Superior temporal gyrus (tissue), 1 donor: ENCODE measurements around the gene PIN1.
"Not testable (repeated sequence)": the region's sequence is repeated elsewhere in the genome, so short reads cannot be mapped to it uniquely, and the experiment has no call there.

Experiments
- DNase-seq: peaks from one replicate; pipeline ENCODE4 v3.0.0-alpha.2; 2016; ENCODE audit errors: extremely low spot score

PIN1 gene

DNA sequence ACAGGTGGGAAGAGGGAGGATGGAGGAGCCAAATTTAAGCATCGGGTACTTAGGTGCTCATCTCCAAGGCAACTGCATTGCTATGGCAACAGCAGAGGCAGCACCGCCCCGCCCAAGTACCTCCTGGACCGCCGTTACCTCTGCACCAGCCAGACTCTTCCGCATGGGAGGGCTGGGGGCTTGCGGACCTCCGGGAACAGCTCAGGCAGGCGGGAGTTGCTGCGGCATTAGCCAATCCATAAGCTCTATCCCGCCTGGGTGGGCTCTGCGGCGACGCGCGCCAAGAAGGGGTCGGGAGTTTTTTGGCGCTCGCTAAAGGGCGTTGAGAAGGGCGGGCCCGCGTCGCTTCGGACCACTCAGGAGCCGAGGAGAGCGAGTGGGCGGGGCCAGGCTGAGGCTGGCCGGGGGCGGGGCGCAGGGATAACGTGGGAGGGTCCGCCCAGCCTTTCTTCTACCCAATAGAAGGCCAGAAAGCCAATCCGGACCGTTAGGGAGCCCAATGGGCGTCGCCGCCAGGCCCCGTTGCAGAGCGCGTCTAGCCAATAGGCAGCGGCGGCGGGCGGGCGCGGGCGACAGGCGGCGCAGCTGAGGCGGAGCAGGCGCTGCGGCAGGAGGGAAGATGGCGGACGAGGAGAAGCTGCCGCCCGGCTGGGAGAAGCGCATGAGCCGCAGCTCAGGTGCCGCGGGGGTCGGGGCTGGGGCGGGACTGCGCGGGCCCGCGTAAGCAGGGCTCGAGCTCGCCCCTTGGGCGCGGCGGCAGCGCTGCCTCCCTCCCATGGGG is at the start of gene PIN1:
Gene PIN1 (plus strand): TSS at position 593 of the 781 bp plus-strand sequence. CDS start 27 bp downstream, at position 620.
- DNase-seq = peak; percentile 99

GRCh38 chr19:9785367-9786331 is 49.5 kb upstream of the PIN1 start:
- peak; percentile 63 for DNase-seq

- DNase-seq = no peak
Observed at GRCh38 chr19:9786342-9786741, 48.8 kb upstream of the PIN1 start.

GRCh38 chr19:9786819-9787218 is 48.3 kb upstream of the PIN1 start:
- no peak for DNase-seq

DNA sequence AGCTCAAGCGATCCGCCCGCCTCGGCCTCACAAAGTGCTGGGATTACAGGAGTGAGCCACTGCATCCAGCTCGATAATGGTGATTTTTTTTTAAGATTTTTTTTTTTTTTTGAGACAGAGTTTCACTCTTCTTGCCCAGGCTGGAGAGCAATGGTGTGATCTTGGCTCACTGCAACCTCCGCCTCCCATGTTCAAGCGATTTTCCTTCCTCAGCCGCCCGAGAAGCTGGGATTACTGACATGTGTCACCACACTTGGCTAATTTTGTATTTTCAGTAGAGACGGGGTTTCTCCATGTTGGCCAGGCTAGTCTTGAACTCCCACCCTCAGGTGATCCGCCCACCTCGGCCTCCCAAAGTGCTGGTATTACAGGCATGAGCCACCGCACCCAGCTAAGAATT is 46.5 kb upstream of the PIN1 start:
- DNase-seq = not testable (repeated sequence)

DNA sequence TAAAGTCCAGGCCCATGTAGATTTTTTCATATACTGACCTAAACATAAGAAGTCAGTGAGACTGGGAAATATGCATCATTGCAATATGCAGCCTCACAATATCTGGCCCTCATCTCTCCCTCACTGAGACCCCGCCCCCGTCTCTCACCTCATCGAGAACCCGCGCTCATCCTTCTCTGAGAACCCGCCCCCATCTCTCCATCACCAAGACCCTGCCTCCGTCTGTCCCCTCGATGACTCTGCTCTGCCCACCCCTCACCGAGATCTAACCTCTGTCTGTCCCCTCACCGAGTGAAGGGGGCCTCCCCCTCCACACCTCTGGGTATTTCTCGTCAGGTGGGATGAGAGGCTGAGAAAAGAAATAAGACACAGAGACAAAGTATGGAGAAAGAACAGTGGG is 46.1 kb upstream of the PIN1 start:
- DNase-seq = no peak

- DNase-seq = not testable (repeated sequence)
Observed at GRCh38 chr19:9789579-9789978, 45.5 kb upstream of the PIN1 start.

DNA sequence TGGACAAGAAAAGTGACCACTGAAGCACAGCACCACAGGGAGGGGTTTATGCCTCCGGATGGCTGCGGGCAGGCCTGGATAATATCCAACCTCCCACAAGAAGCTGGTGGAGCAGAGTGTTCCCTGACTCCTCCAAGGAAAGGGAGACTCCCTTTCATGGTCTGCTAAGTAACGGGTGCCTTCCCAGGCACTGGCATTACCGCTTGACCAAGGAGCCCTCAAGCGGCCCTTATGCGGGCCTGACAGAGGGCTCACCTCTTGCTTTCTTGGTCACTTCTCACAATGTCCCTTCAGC is 44.1 kb upstream of the PIN1 start:
- not testable (repeated sequence) for DNase-seq

DNA sequence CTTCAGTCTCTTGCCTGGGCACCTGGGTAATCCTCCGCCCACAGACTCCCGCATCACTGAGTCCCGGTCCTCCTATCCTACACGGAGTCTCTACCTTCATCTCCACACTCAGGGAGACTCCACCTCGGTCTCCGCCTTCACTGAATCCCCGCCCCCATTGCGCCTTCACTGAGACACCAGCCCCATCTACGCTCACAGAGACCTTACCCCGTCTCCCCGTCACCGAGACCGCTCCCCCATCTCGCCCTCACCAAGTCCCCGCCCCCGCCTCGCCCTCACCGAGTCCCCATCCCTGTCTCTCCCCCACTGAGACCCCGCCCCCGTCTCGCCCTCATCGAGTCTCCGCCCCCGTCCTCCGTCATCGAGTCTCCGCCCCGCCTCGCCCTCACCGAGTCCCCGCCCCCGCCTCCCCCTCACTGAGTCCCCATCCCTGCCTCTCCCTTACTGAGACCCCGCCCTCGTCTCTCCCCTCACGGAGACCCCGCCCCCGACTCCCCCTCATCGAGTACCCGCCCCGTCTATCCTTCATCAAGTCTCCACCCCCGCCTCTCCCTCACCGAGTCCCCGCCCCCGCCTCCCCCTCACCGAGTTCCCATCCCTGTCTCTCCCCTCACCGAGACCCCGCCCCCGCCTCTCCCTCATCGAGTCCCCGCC is 43.4 kb upstream of the PIN1 start:
- peak; percentile 74 for DNase-seq

DNA sequence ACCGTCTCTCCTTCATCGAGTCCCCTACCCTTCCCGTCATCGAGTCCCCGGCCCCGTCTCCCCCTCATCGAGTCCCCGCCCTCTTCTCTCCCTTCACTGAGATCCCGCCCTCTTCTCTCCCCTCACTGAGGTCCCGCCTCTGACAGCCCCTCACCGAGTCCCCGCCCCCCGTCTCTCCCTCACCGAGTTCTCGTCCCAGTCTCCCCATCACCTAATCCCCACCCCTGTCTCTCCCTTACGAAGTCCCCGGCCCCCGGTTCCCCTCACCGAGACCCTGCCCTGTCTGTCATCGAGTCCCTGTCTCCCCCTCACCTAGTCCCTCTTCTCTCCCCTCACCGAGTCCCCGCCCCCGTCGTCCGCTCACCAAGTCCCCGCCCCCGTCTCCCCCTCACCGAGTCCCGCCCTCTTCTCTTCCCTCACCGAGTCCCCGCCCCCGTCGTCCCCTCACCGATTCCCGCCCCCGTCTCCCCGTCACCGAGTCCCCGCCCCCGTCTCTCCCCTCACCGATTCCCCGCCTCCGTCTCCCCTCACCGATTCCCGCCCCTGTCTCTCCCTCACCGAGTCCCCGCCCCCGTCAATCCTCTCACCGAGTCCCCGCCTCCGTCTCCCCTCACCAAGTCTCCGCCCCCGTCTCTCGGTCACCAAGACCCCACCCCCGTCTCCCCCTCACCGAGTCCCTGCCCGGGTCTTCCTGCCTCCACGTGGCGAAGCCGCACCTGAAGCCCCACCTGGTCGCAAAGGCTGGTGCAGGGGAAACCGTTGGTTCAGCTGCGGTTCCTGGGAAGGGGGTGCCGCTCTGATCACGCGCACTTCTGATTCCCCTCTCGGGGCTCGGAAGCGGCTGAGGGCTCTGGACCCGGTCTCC is 42.7 kb upstream of the PIN1 start:
- peak; percentile 66 for DNase-seq

- DNase-seq = no peak
Observed at GRCh38 chr19:9793071-9793591, 42.0 kb upstream of the PIN1 start.

DNA sequence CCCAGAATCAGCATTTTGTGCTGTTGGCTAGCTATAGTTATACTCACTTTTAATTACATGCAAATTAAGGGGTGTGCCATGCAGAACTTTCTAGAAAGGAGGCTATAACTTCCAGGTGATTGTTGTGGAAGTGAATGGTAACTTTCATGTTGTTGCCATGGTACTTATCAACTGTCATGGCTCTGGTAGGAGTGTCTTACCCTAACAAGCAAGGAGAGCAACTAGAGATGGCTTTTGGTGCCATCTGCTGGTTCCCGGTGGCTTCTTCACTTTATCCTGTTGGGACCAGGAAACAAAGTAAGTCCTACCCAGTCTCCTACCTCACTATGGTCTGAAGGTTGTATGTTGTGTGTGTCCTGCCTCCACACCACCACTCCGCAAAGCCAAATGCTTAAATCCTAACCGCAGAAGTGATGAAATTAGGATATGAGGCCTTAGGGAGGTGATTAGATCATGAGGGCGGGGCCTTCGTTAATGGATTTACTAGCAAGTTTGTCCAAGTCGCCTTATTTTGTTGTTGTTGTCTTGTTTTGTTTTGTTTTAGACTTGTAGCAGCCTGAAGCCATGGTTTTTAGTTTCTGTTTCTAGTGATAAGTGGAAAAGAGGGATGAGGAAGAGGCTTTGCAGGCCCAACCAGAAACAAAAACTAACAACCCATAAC is 38.9 kb upstream of the PIN1 start:
- DNase-seq = peak; percentile 95

- no peak for DNase-seq
Observed at GRCh38 chr19:9797871-9798270, 37.2 kb upstream of the PIN1 start.

- DNase-seq = no peak
Observed at GRCh38 chr19:9799162-9799561, 36.0 kb upstream of the PIN1 start.

GRCh38 chr19:9801976-9802375 is 33.1 kb upstream of the PIN1 start:
- no peak for DNase-seq

DNA sequence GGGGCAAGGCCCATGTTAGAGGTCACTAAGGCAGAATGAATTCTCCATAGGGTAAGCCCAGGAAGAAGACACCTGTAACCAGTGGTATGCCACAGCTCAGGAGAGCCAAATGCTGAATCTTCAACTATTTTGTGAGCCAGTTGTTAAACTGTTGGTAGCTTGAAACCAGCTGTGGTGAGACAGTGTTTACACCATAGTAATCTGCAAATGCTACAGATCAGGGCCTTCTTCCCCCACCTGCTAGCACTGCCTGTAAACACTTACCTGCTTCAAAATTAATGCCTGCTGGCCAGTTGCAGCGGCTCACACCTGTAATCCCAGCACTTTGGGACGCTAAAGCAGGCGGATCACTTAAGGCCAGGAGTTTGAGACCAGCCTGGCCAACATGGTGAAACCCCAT is 28.3 kb upstream of the PIN1 start:
- no peak for DNase-seq

DNA sequence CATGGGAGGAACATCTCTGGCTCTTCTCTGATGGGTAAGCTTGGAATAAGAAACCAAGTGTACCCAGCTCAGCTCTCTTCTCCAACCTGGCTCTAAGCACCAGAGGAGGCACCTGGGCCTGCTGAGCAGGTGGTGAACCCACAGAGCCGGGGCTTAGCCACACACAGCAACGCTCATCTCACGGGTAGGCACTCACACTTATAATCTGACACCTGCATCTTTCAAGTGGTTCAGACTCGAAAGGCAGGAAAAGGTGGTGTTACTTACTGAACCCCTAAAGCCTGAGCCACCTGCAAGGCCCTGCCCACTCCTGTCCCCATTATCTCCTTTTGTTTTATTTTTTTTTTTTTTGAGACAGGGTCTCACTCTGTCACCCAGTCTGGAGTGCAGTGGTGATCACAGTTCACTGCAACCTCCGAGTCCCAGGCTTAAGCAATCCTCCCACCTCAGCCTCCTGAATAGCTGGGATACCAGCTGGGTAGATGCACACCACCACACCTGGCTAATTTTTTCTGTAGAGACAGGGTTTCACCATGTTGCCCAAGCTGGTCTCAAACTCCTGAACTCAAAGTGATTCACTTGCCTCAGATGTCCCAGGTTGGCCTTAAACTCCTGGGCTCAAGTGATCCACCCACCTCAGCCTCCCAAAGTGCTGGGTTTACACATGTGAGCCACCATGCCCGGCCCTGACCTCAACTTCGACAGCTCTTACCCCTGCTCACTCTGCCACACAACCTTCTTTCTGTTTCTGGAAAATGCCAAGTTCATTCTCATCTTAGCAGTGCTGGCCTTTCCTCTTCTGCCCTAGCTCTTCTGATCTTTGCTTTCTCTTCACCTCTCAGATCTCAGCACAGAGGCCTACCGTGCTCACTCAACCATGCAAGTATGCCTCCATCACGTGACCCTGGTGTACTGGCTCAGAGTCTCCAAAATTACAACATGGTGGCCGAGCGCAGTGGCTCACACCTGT is 26.0 kb upstream of the PIN1 start:
- DNase-seq = no peak

- no peak for DNase-seq
Observed at GRCh38 chr19:9811139-9811538, 24.0 kb upstream of the PIN1 start.

DNA sequence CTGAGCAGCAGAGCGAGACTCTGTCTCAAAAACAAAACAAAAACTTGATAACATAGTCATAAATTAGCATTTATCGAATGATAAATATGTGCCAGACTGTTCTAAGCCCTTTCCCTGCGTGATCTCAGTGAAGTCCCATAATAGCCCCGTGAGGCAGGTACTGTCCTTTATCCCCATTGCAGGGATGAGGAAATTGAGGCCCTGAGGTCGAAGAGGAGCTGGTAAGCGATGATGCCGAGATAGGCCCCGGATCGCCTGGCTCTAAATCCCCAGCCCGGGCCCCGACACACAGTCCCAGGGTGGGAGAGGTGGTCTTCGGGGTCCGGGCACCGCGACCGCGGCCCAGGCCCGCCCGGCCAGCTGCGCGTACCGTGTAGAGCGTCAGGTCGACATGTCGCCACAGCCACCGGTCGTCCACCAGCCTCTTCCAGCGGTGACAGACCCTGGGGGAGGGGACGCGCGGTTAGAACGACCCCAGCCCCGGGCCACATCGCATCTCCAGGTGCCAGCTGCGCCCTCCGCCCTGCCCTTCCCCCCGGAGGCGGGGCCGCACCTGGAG is 16.9 kb upstream of the PIN1 start:
- no peak for DNase-seq
